Measurements from ENCODE around the gene ZBTB45. TPM values are rescaled to one million over a fixed set of nuclear protein-coding genes. Genes with fewer than 3 reads are reported as not detected.

Gene ZBTB45
- total RNA-seq, 1 experiment from 2014 or later, result 14.8 TPM

DNA sequence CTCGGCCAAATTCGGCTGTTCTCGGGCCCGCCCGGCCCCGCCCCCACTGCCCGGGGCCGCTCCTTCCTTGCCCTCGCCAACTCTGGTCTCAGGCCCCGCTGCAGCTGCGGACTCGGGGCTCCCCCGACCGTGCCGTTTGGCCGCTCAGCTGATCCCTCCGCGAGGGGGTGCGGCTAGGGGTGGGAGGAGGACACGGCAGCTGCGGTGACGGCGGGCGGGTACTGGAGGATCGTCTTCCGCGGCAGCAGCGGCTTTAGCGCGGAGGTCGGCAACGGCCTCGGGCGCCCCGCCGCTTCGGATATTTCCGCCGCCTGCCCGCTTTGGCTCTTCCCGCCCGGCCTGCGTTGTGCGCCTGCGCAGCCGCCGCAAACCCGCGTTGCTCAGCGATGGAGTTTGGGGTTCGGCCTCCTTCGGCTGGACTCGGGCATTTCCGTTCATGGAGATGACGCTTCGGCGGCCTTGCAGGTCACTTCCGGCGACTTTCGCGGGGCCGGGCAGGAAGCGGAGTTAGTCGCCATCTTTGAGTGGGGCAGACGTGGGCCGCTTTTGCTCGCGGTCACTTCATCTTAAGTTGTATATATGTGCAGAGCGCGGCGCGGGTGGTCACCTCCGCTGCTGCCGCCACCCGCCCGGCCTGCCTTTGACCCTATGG, 39.1 kb upstream of the ZBTB45 start:
- intact Hi-C loops (cut with micrococcal nuclease; ENCODE audit: unreplicated experiment), result loop anchor here (1.0 kb wide), 3 partner anchors 14 to 39 kb away; partner anchors contain the start of genes MZF1, TRIM28 and ZBTB45

GRCh38 chr19:58558066-58558622, 38.5 kb upstream of the ZBTB45 start, which contains the start of gene UBE2M:
TSS of gene UBE2M (minus strand) at chr19:58558611. CDS start at chr19:58558381, 230 bp downstream.
- DNase-seq, result peak; percentile 67 to 71
- H3K36me3 Mint-ChIP-seq (ENCODE audit: insufficient read depth, unreplicated experiment), result peaks cover 97% of the 10 kb centered on the region
- CTCF ChIA-PET, result interaction anchor here (0.6 kb wide), 1 partner anchor 18 kb away, joined by 3 read pairs; no protein-coding TSS in a partner anchor
- H3K4me1 ChIP-seq, result peaks cover 17% of the 10 kb centered on the region; the same call in 1 of the 2 replicates
- no TSS peak for BruUV-seq (replicated peaks)
- POLR2A ChIA-PET, result interaction anchor here (1.6 to 2.4 kb wide), 2 partner anchors 14 to 38 kb away, joined by 6 to 14 read pairs; partner anchors contain the start of genes TRIM28 and ZBTB45
- no peaks in the 10 kb centered on the region for H3K27me3 Mint-ChIP-seq (ENCODE audit: insufficient read depth, unreplicated experiment)
- peaks cover 30% of the 10 kb centered on the region for H3K4me1 Mint-ChIP-seq (ENCODE audit: low read depth, unreplicated experiment)
- H3K36me3 ChIP-seq (ENCODE audit: control insufficient read depth, insufficient read depth, low read length), result peaks cover 3% of the 10 kb centered on the region
- peak within 1 kb of the TSS; percentile 69 for H3K4me3 ChIP-seq (ENCODE audit: low read depth, low read length)
- TF ChIP-seq CTCF (IDR thresholded peaks at IDR 0.05; ENCODE audit: insufficient read depth in 1 of 2, low read depth in 1 of 2, low read length in 1 of 2, severe bottlenecking in 1 of 2, unreplicated experiment in 1 of 2), result no peak
- H3K4me3 Mint-ChIP-seq (ENCODE audit: unreplicated experiment), result peak within 1 kb of the TSS; percentile 99
- peak within 1 kb of the TSS; percentile 98 for H3K27ac Mint-ChIP-seq (ENCODE audit: unreplicated experiment)
- intact Hi-C loops (cut with micrococcal nuclease; ENCODE audit: unreplicated experiment), result loop anchor here (1.0 kb wide), 1 partner anchor 39 kb away; the partner anchor contains the start of gene ZBTB45
- H3K9me3 Mint-ChIP-seq (ENCODE audit: unreplicated experiment), result no peaks in the 10 kb centered on the region
- H3K27me3 ChIP-seq (replicated peaks; ENCODE audit: control insufficient read depth, insufficient read depth, low read length), result no peaks in the 10 kb centered on the region
- no peaks in the 10 kb centered on the region for H3K9me3 ChIP-seq

More for the DNA sequence above, 39.1 kb upstream of the ZBTB45 start:
- H3K4me1 ChIP-seq, result peaks cover 15% of the 10 kb centered on the region; the same call in 1 of the 2 replicates
- Mint-ChIP-seq H3K4me3 (ENCODE audit: unreplicated experiment) (peak overlapping the region; percentile 99), H3K4me1 (ENCODE audit: low read depth, unreplicated experiment) (peaks cover 31% of the 10 kb centered on the region), H3K36me3 (ENCODE audit: insufficient read depth, unreplicated experiment) (peaks cover 99% of the 10 kb centered on the region), H3K27ac (ENCODE audit: unreplicated experiment) (peak overlapping the region; percentile 98), H3K27me3 (ENCODE audit: insufficient read depth, unreplicated experiment) (no peaks in the 10 kb centered on the region), H3K9me3 (ENCODE audit: unreplicated experiment) (no peaks in the 10 kb centered on the region)
- no peaks in the 10 kb centered on the region for H3K27me3 ChIP-seq (replicated peaks; ENCODE audit: control insufficient read depth, insufficient read depth, low read length)
- peaks cover 3% of the 10 kb centered on the region for H3K36me3 ChIP-seq (ENCODE audit: control insufficient read depth, insufficient read depth, low read length)
- no TSS peak for BruUV-seq (replicated peaks)
- DNase-seq, result peak; percentile 99
- H3K4me3 ChIP-seq (ENCODE audit: low read depth, low read length), result peak overlapping the region; percentile 69
- ChIA-PET CTCF (interaction anchor here (0.6 to 1.6 kb wide), 4 partner anchors 15 to 197 kb away, joined by 3 to 6 read pairs (median 4); partner anchors contain the start of genes TRIM28 and ZBTB45), POLR2A (interaction anchor here (0.6 to 2.4 kb wide), 6 partner anchors 13 to 232 kb away, joined by 3 to 17 read pairs (median 10); partner anchors contain the start of genes MZF1, TRIM28, ZBTB45 and ZSCAN22)
- TF ChIP-seq CTCF (IDR thresholded peaks at IDR 0.05; ENCODE audit: insufficient read depth in 1 of 2, low read depth in 1 of 2, low read length in 1 of 2, severe bottlenecking in 1 of 2, unreplicated experiment in 1 of 2), result no peak
- H3K9me3 ChIP-seq, result no peaks in the 10 kb centered on the region
